Pancreas (tissue), 10 donors: ENCODE results near the gene ESR2. TPM values are rescaled to one million over a fixed set of nuclear protein-coding genes. Genes with fewer than 3 reads are reported as not detected.
"Not testable (repeated sequence)": the region's sequence is repeated elsewhere in the genome, so short reads cannot be mapped to it uniquely, and the experiment has no call there.

Source experiments
- ATAC-seq, 4 donors: fragments of 200-7000 bp; cut with Tn5 transposase; one replicate each; pipeline versions ENCODE4 v1.8.0 to v1.9.1; 2020; ENCODE audit warnings: mild to moderate bottlenecking in 4 of 4, moderate library complexity in 4 of 4
- DNase-seq, 6 donors: peaks; one replicate each; pipeline ENCODE4 v3.0.0-alpha.2; 2020
- FAIRE-seq: peaks from 2 replicates; lab custom pipeline; 2012; peaks lifted over from hg19 to GRCh38; lab: Jason Lieb, UNC
- H3K27ac ChIP-seq, 4 donors: fragments of 200-600 bp; sonication (generic); 1 replicate in 3 of 4; 2 replicates in 1 of 4; pipeline versions ENCODE4 v1.5.0 to v1.8.0; 2020
- H3K27me3 ChIP-seq, 4 donors: fragments of 200-600 bp; one replicate each; pipeline ENCODE4 v1.8.0; 2021
- H3K36me3 ChIP-seq, 3 donors: fragments of 200-600 bp; sonication (generic) in 1 of 3; one replicate each; pipeline versions ENCODE4 v1.5.0 to v1.8.0; 2020 to 2021
- H3K4me1 ChIP-seq, 3 donors: fragments of 200-600 bp; one replicate each; pipeline ENCODE4 v1.8.0; 2021
- H3K4me3 ChIP-seq, 4 donors: fragments of 200-600 bp; sonication (generic) in 2 of 4; one replicate each; pipeline versions ENCODE4 v1.5.0 to v1.8.0; 2020 to 2021
- H3K9me3 ChIP-seq, 4 donors: fragments of 200-600 bp; one replicate each; pipeline ENCODE4 v1.8.0; 2021
- WGBS, 2 donors: extraction: QIAGEN DNeasy Blood & Tissue Kit; methylation state at CpG; one replicate each; pipeline ENCODE4 v1.1.7; 2013; 5-methylcytosine and 5-hydroxymethylcytosine counted together
- intact Hi-C, 3 donors: fragments of 100-400 bp; cut with DNase I; formaldehyde crosslinking; loops; one replicate each; pipeline versions ENCODE4 v1.11.1 to v1.14.2; 2022
- polyA plus RNA-seq, 2 donors: library from polyadenylated mRNA; stranded (reverse); fragments of 200-250 nt; gene quantifications; one replicate each; pipeline ENCODE4 v1.2.3, GENCODE V29; 2013
- total RNA-seq, 6 donors: library from RNA; stranded (reverse); fragmentation: NEBNext Ultra II Directional in 4 of 6; extraction: Animal tissue kit (Norgen Biotek cat#: 25700) in 4 of 6; gene quantifications; one replicate each; pipeline versions ENCODE4 v1.2.1 to v1.2.4, GENCODE V29; 2021 to 2023
- TF ChIP-seq, protein P1 (sequence below), 4 donors: fragments of 200-600 bp; sonication (generic) in 3 of 4; IDR thresholded peaks; one replicate each; pipeline versions ENCODE4 v1.5.0 to v1.8.0; 2021; ENCODE audit warnings: antibody characterized with exemption in 4 of 4
- donor health status: healthy with polysubstance abuse.
- donor health status: DM: no; HTN: no; CAD: no; lungs with moderate emphysema.
- donor health status: DM: no; HTN: no; CAD: no.
- donor health status: control.
- donor health status: control.
- donor health status: Bipolar disorder and iron deficiency.
- donor health status: DM: yes; HTN: yes; CAD: no.
- donor health status: DM: no; HTN: no; CAD: no.
- donor health status: DM: no; HTN: no; CAD: no.
- donor health status: DM: yes; HTN: yes; CAD: no.

ESR2 gene
- total and polyA plus RNA-seq, 8 donors = 0.08 to 0.78 (median 0.19) TPM

DNA sequence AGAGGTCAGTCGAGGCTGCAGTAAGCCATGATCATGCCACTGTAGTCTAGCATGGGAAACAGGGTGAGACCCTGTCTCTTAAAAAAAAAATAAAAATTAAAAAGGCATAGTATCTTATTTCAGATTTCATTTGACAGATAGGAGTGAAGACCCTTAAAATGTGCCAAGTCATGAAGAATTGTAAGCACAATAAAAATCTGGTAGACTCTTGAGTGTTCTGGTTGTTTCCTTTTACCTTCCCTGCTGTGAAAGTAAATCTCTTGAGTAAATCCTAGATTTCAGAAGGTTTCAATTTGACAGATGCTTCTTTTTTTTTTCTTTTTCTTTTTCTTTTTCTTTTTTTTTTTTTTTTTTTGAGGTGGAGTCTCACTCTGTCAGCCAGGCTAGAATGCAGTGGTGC lies 109.0 kb downstream of the ESR2 start:
- ATAC-seq = no peak
- H3K27ac ChIP-seq = no peak overlapping the region

DNA sequence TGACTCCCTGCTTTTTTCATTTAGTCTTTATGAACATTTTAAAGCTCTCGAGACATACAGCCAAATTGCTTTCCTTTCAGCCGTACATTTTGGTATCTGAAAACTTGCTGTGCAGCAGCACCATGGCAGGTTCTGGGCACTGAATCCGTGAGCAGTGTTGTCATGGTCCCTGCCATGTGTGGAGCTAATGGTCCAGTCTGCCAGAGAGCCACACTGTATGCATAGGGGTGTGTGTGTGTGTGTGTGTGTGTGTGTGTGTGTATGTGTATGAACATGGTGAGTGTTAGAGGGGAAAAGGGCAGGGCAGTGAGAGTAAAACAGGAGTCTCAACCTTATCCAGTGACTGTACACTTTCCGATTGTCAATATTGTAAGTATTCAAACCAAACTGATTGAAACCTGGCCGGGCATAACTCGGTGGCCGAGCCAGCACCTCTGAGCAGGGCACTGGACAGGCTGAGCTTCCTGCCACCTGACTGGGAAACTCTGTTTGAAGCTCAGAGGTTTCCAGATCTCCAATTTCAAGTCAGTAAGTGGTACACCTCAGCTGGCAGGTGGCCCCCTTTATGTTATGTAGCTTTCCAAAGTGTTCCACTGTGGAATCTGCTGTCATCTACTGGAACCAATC lies 110.0 kb downstream of the ESR2 start:
- Histone ChIP-seq H3K36me3 (peaks cover 0 to 7% (median 0%) of the 10 kb centered on the region in 3 donors), H3K4me3 (no peak overlapping the region), H3K27ac (peak overlapping the region in 2 of 4 donors; percentile 30 to 36), H3K27me3 (no peaks in the 10 kb centered on the region), H3K9me3 (no peaks in the 10 kb centered on the region), H3K4me1 (peaks cover 0 to 6% (median 0%) of the 10 kb centered on the region in 3 donors)
- ATAC-seq = peak; percentile 55 to 67 (median 62)
- FAIRE-seq = no peak
- TF ChIP-seq, protein P1, sequence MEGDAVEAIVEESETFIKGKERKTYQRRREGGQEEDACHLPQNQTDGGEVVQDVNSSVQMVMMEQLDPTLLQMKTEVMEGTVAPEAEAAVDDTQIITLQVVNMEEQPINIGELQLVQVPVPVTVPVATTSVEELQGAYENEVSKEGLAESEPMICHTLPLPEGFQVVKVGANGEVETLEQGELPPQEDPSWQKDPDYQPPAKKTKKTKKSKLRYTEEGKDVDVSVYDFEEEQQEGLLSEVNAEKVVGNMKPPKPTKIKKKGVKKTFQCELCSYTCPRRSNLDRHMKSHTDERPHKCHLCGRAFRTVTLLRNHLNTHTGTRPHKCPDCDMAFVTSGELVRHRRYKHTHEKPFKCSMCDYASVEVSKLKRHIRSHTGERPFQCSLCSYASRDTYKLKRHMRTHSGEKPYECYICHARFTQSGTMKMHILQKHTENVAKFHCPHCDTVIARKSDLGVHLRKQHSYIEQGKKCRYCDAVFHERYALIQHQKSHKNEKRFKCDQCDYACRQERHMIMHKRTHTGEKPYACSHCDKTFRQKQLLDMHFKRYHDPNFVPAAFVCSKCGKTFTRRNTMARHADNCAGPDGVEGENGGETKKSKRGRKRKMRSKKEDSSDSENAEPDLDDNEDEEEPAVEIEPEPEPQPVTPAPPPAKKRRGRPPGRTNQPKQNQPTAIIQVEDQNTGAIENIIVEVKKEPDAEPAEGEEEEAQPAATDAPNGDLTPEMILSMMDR (IDR thresholded peaks at IDR 0.05) = no peak
- WGBS, 2 donors = 44 to 49% methylated on average over 7 of the region's 7 CpGs
- peak in 2 of 6 donors; percentile 34 to 43 for DNase-seq
- intact Hi-C loops = no loop called here

More for the DNA sequence above, 109.0 kb downstream of the ESR2 start:
- Histone ChIP-seq H3K9me3 (no peaks in the 10 kb centered on the region), H3K27me3 (no peaks in the 10 kb centered on the region), H3K4me3 (no peak overlapping the region), H3K4me1 (peaks cover 0 to 8% (median 0%) of the 10 kb centered on the region in 3 donors), H3K36me3 (peaks cover 0 to 7% (median 0%) of the 10 kb centered on the region in 3 donors)
- no peak for FAIRE-seq
- WGBS, 2 donors = 75 to 89% methylated on average over 1 of the region's 1 CpG
- intact Hi-C loops = no loop called here
- no peak for DNase-seq
- TF ChIP-seq, protein P1 (IDR thresholded peaks at IDR 0.05) = no peak

DNA sequence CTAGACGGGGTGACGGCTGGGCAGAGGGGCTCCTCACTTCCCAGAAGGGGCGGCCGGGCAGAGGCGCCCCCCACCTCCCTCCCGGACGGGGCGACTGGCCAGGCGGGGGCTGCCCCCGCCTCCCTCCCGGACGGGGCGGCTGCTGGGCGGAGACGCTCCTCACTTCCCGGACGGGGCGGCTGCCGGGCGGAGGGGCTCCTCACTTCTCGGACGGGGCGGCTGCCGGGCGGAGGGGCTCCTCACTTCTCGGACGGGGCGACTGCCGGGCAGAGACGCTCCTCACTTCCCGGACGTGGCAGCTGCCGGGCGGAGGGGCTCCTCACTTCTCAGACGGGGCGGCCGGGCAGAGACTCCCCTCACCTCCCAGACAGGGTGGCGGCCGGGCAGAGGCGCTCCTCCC lies 111.3 kb downstream of the ESR2 start:
- H3K27ac ChIP-seq, FAIRE-seq, DNase-seq, ATAC-seq, H3K4me1 ChIP-seq, H3K4me3 ChIP-seq, H3K27me3 ChIP-seq, intact Hi-C loops, H3K9me3 ChIP-seq: not testable (repeated sequence)
- peaks cover 0 to 16% (median under 1%) of the 10 kb centered on the region in 3 donors for H3K36me3 ChIP-seq
- 99% methylated on average over 17 to 40 of the region's 40 CpGs for WGBS, 2 donors

DNA sequence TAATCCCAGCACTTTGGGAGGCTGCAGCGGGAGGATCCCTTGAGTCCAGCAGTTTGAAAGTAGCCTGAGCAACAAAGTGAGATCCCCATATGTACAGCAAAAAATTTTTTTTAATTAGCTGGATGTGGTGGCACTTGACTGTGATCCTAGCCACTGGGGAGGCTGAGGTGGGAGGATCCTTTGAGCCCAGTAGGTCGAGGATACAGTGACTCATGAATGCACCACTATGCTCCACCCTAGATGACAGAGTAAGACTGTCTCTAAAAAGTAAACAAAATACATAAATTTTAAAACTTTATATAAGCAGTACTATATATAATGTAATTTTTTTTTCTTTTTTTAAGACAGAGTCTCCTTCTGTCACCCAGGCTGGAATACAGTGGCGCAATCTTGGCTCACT lies 115.4 kb downstream of the ESR2 start:
- no peak for DNase-seq
- no peak for ATAC-seq
- Histone ChIP-seq H3K4me1 (peaks cover 0 to 17% (median 9%) of the 10 kb centered on the region in 3 donors), H3K27me3 (no peaks in the 10 kb centered on the region), H3K27ac (no peak overlapping the region), H3K9me3 (no peaks in the 10 kb centered on the region), H3K36me3 (peaks cover 0 to 19% (median 3%) of the 10 kb centered on the region in 3 donors), H3K4me3 (no peak overlapping the region)
- FAIRE-seq = no peak
- intact Hi-C loops = no loop called here
- TF ChIP-seq, protein P1 (IDR thresholded peaks at IDR 0.05) = no peak
- WGBS, 2 donors = 97 to 99% methylated on average over 3 of the region's 3 CpGs

DNA sequence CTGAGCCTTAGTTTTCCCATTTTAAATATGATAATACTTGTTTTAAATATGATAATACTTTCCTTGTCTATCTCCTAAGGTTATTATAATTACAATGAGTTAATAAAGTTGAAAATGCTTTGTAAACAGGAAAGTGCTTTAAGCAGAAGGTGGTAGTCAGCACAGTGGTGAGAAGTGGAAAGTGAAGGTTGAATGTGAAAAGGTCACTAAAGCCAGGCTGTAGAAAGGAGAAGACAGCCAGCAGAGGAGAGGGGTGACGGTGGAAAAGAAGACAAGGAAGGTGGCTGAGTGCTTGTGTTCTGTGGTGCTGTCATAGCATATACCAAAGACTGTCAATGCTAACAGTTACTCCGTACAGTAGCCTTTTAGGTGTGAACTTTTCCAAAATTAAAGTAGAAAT lies 117.8 kb downstream of the ESR2 start:
- H3K4me3 ChIP-seq = no peak overlapping the region
- intact Hi-C loops = no loop called here
- ATAC-seq = no peak
- H3K9me3 ChIP-seq = no peaks in the 10 kb centered on the region
- no peaks in the 10 kb centered on the region for H3K27me3 ChIP-seq
- H3K27ac ChIP-seq = no peak overlapping the region
- TF ChIP-seq, protein P1 (IDR thresholded peaks at IDR 0.05) = no peak
- 88 to 92% methylated on average over 2 of the region's 2 CpGs for WGBS, 2 donors
- peaks cover 0 to 17% (median 9%) of the 10 kb centered on the region in 3 donors for H3K4me1 ChIP-seq
- H3K36me3 ChIP-seq = peaks cover 0 to 28% (median 3%) of the 10 kb centered on the region in 3 donors
- DNase-seq = no peak
- FAIRE-seq = no peak
